Smooth muscle cell (in vitro differentiated cells): Measurements from ENCODE around the gene CDKAL1. TPM values are rescaled to one million over a fixed set of nuclear protein-coding genes. Genes with fewer than 3 reads are reported as not detected.

Source experiments
- DNase-seq: peaks from one replicate; lab custom pipeline; 2025; ENCODE audit not compliant: unreplicated experiment; lab: John Stamatoyannopoulos, UW
- H2AFZ ChIP-seq: fragments of 200-600 bp; sonication (generic); 2 replicates; pipeline ENCODE4 v1.6.0; 2016; ENCODE audit warnings: antibody characterized with exemption, low read depth, mild to moderate bottlenecking
- H3F3A ChIP-seq: fragments of 200-600 bp; sonication (generic); 2 replicates; pipeline ENCODE4 v1.6.0; 2017; ENCODE audit warnings: antibody characterized with exemption, low read depth
- H3K27ac ChIP-seq: fragments of 200-600 bp; sonication (generic); 2 replicates; pipeline ENCODE4 v1.5.1; 2016; ENCODE audit warnings: low read depth, mild to moderate bottlenecking
- H3K27me3 ChIP-seq: fragments of 200-600 bp; sonication (generic); 2 replicates; pipeline ENCODE4 v1.6.1; 2016; ENCODE audit warnings: low read depth, mild to moderate bottlenecking
- H3K36me3 ChIP-seq: fragments of 200-600 bp; sonication (generic); 2 replicates; pipeline ENCODE4 v1.5.1; 2016; ENCODE audit warnings: low read depth
- H3K4me1 ChIP-seq: fragments of 200-600 bp; sonication (generic); 2 replicates; pipeline ENCODE4 v1.5.1; 2016; ENCODE audit warnings: low read depth
- H3K4me2 ChIP-seq: fragments of 200-600 bp; sonication (generic); 2 replicates; pipeline ENCODE4 v1.6.0; 2016; ENCODE audit warnings: mild to moderate bottlenecking
- H3K4me3 ChIP-seq: fragments of 200-600 bp; sonication (generic); 2 replicates; pipeline ENCODE4 v1.5.1; 2016; ENCODE audit warnings: mild to moderate bottlenecking
- H3K79me2 ChIP-seq: fragments of 200-600 bp; sonication (generic); 2 replicates; pipeline ENCODE4 v1.6.0; 2016; ENCODE audit warnings: low read depth, mild to moderate bottlenecking
- H3K9ac ChIP-seq: fragments of 200-600 bp; sonication (generic); 2 replicates; pipeline ENCODE4 v1.6.0; 2016; ENCODE audit warnings: low read depth
- H3K9me3 ChIP-seq: fragments of 200-600 bp; sonication (generic); replicated peaks from 2 replicates; pipeline ENCODE4 v1.5.1; 2016; ENCODE audit warnings: low read depth
- H4K20me1 ChIP-seq: fragments of 200-600 bp; sonication (generic); 2 replicates; pipeline ENCODE4 v1.6.0; 2016; ENCODE audit warnings: low read depth
- WGBS: methylation state at CpG from one replicate; pipeline ENCODE4 v1.1.7; 2016; ENCODE audit warnings: low lambda C conversion rate; 5-methylcytosine and 5-hydroxymethylcytosine counted together
- polyA plus RNA-seq: library from polyadenylated mRNA; unstranded; fragments of >200 nt; fragmentation: Nextera tagmentation; extraction: Ambion mirVana; gene quantifications from 2 replicates; pipeline ENCODE4 v1.2.1, GENCODE V29; 2016
- total RNA-seq: library from RNA; depleted of rRNA; stranded (reverse); fragments of >200 nt; gene quantifications from 2 replicates; pipeline ENCODE4 v1.2.3, GENCODE V29; 2014
- TF ChIP-seq, protein P1 (sequence below): fragments of 200-600 bp; sonication (generic); IDR thresholded peaks from 2 replicates; pipeline ENCODE4 v1.5.1; 2017; ENCODE audit warnings: borderline replicate concordance, mild to moderate bottlenecking, antibody characterized with exemption; ENCODE audit not compliant: insufficient read depth, poor library complexity, severe bottlenecking

CDKAL1 gene
- total and polyA plus RNA-seq, 2 experiments from 2014 or later = 16.5 to 16.6 TPM

DNA sequence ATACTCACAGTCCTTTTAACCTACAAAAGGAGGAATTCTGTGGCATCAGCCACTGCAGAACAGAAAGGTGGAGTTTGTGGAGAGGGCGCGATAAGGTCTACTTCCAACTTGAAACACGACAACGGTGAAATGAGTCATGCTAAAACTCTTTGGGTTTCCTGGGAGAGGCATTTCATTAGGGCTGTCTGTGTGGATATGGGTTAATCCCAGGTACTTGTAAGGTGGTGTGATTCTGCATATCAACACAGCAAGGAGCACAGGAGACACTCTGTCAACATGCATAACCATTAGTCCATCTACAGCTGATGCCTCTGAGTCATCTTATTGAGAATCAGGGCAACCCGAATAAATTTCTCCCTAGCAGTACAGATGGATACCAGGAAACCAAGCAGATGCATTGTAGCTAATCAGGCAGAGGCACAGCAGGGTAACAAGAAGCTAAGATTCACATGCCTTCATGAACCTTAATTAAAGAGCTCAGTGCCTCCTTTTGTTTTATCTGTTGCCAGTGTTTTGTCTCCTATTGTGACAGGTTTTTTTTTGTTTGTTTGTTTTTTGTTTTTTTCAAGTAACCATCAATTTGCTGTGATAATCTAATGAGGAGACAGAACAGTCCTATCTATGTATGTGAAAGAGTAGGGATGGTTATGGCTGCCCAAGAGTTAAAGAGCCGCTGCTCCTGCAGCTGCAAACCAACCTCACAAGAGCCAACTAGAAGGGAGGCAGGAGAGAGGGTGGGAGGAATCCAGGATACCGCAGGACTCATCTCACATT lies 743.5 kb downstream of the CDKAL1 start:
- Histone ChIP-seq H3K27me3 (no peaks in the 10 kb centered on the region), H3K27ac (peak overlapping the region; percentile 3), H3K4me2 (peak overlapping the region; percentile 69)

DNA sequence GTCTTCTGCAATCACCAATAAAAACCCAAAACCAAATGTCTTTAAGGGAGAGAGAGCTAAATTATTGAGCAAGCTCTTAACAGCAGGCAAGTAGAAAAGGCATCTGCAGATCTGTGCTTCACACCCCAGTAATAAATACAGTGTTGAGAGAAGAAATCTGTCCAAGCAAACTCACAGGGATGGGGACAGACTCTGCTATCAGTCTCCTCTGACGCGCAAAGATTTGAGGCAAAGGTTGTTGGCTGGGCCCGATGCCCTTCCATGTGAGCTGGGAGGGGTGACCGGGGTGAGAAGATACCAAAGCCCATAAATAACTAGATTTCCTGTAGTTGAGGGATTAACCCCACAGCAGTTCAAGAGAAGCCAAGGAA lies 744.1 kb downstream of the CDKAL1 start:
- H4K20me1 ChIP-seq = no peaks in the 10 kb centered on the region
- H3K27ac ChIP-seq = no peak overlapping the region
- H3K9me3 ChIP-seq = no peaks in the 10 kb centered on the region
- peaks cover 17% of the 10 kb centered on the region for H3F3A ChIP-seq
- DNase-seq = peak; percentile 8
- H3K4me1 ChIP-seq = peaks cover 17% of the 10 kb centered on the region
- no peak overlapping the region for H3K4me3 ChIP-seq
- TF ChIP-seq, protein P1, sequence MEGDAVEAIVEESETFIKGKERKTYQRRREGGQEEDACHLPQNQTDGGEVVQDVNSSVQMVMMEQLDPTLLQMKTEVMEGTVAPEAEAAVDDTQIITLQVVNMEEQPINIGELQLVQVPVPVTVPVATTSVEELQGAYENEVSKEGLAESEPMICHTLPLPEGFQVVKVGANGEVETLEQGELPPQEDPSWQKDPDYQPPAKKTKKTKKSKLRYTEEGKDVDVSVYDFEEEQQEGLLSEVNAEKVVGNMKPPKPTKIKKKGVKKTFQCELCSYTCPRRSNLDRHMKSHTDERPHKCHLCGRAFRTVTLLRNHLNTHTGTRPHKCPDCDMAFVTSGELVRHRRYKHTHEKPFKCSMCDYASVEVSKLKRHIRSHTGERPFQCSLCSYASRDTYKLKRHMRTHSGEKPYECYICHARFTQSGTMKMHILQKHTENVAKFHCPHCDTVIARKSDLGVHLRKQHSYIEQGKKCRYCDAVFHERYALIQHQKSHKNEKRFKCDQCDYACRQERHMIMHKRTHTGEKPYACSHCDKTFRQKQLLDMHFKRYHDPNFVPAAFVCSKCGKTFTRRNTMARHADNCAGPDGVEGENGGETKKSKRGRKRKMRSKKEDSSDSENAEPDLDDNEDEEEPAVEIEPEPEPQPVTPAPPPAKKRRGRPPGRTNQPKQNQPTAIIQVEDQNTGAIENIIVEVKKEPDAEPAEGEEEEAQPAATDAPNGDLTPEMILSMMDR = no peak
- no peak overlapping the region for H3K9ac ChIP-seq
- H3K36me3 ChIP-seq = no peaks in the 10 kb centered on the region
- WGBS = 16% methylated on average over 4 of the region's 4 CpGs
- H3K4me2 ChIP-seq = peak overlapping the region; percentile 69
- peak overlapping the region; percentile 51 for H2AFZ ChIP-seq
- no peaks in the 10 kb centered on the region for H3K27me3 ChIP-seq
- H3K79me2 ChIP-seq = no peaks in the 10 kb centered on the region

More for the DNA sequence above, 743.5 kb downstream of the CDKAL1 start:
- H2AFZ ChIP-seq = no peak overlapping the region
- 40% methylated on average over 7 of the region's 7 CpGs for WGBS
- peaks cover 4% of the 10 kb centered on the region for H3K9me3 ChIP-seq
- H3K4me3 ChIP-seq = no peak overlapping the region
- H3F3A ChIP-seq = peaks cover 17% of the 10 kb centered on the region
- no peak overlapping the region for H3K9ac ChIP-seq
- H3K36me3 ChIP-seq = peaks cover 3% of the 10 kb centered on the region
- H3K79me2 ChIP-seq = no peaks in the 10 kb centered on the region
- no peaks in the 10 kb centered on the region for H4K20me1 ChIP-seq
- no peak for DNase-seq
- TF ChIP-seq, protein P1 = no peak
- peaks cover 17% of the 10 kb centered on the region for H3K4me1 ChIP-seq

DNA sequence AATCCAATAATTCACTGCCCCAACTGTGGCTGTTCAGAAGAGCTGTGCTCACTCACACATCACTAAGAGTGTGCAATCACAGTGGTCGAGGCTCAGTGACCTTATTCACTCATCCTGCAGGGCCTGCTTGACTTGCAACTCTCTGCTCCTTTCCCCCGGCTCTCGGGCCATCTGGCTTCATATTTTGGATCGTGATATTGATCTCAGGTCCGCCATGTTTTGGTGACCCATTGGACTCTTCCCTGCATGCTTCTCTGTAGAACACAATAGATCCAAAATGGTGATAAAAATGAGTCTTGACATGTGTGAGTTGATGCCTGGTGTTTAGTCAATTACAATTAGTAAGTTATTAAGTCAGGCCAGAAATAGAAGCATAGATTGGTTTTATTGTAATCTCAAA lies 745.4 kb downstream of the CDKAL1 start:
- WGBS = 93% methylated on average over 5 of the region's 5 CpGs
- H3F3A ChIP-seq = peaks cover 17% of the 10 kb centered on the region
- no peak overlapping the region for H3K4me3 ChIP-seq
- H2AFZ ChIP-seq = no peak overlapping the region
- H3K9ac ChIP-seq = no peak overlapping the region
- no peaks in the 10 kb centered on the region for H3K9me3 ChIP-seq
- DNase-seq = no peak
- H3K27me3 ChIP-seq = no peaks in the 10 kb centered on the region
- no peak overlapping the region for H3K4me2 ChIP-seq
- no peaks in the 10 kb centered on the region for H4K20me1 ChIP-seq
- H3K27ac ChIP-seq = no peak overlapping the region
- no peaks in the 10 kb centered on the region for H3K36me3 ChIP-seq
- H3K79me2 ChIP-seq = no peaks in the 10 kb centered on the region
- TF ChIP-seq, protein P1 = no peak
- H3K4me1 ChIP-seq = peaks cover 17% of the 10 kb centered on the region

DNA sequence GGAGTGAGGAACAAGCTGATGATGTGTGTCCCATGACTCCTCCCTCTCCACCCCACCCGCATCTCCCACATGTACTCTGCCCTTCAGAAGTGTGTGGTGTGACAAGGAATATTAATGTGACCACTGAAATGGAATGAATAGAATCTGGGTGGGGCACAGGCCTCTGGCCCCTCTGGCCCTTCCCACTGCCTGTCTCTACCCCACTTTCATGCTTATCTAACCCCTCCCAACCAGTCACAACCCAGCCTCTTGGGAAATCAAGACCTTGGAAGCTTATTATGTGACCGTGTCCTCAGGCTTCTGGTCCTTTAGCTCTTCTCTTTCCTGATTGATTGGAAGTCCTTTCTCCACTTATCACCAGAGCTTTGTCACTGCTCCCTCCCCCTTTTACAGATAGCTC lies 747.1 kb downstream of the CDKAL1 start:
- no peaks in the 10 kb centered on the region for H3K36me3 ChIP-seq
- no peak overlapping the region for H3K9ac ChIP-seq
- no peak overlapping the region for H3K4me2 ChIP-seq
- H3K9me3 ChIP-seq = no peaks in the 10 kb centered on the region
- TF ChIP-seq, protein P1 = no peak
- H3K4me3 ChIP-seq = no peak overlapping the region
- H4K20me1 ChIP-seq = no peaks in the 10 kb centered on the region
- peaks cover 17% of the 10 kb centered on the region for H3K4me1 ChIP-seq
- peaks cover 13% of the 10 kb centered on the region for H3F3A ChIP-seq
- no peak for DNase-seq
- no peak overlapping the region for H2AFZ ChIP-seq
- no peaks in the 10 kb centered on the region for H3K27me3 ChIP-seq
- H3K27ac ChIP-seq = no peak overlapping the region
- 46% methylated on average over 2 of the region's 2 CpGs for WGBS
- H3K79me2 ChIP-seq = no peaks in the 10 kb centered on the region
